HepG2 (cell line): ENCODE data around the gene KLHL40. TPM values are rescaled to one million over a fixed set of nuclear protein-coding genes. Genes with fewer than 3 reads are reported as not detected.

Experiments used
- ATAC-seq: fragments of 200-7000 bp; cut with Tn5 transposase; 3 replicates; pipeline ENCODE4 v1.9.1; 2020; ENCODE audit warnings: mild to moderate bottlenecking, moderate library complexity
- BruUV-seq: library from RNA; stranded (reverse); fragments of 400-500 nt; replicated peaks from 2 replicates; lab custom pipeline; 2021; lab: Mats Ljungman, UMichigan
- CTCF ChIA-PET: fragments of 300-600 bp; formaldehyde crosslinking; extraction: SDS; loops from one replicate; lab custom pipeline; 2021; ENCODE audit warnings: low total read pairs, inconsistent platforms, low intra/inter-chr PET ratio; lab: Yijun Ruan, JAX
- POLR2A ChIA-PET: fragments of 350-600 bp; sonication (Branson Sonifier 250); formaldehyde crosslinking; loops from one replicate; lab custom pipeline; 2020; ENCODE audit warnings: antibody characterized with exemption, inconsistent platforms; lab: Yijun Ruan, JAX
- DNase-seq: peaks from one replicate; pipeline ENCODE4 v3.0.0-alpha.2; 2015; ENCODE audit warnings: low spot score
- FAIRE-seq: peaks from 3 replicates; lab custom pipeline; 2011; peaks lifted over from hg19 to GRCh38; lab: Jason Lieb, UNC
- H2AFZ ChIP-seq: one replicate; pipeline ENCODE4 v1.6.1; 2011; ENCODE audit warnings: low read length, inconsistent platforms
- H3K27ac ChIP-seq: fragments of 300-600 bp; 3 replicates; pipeline ENCODE4 v1.8.0; 2011; ENCODE audit warnings: mixed run types, mild to moderate bottlenecking, mixed read lengths, low read length, inconsistent platforms; ENCODE audit not compliant: insufficient read depth; ENCODE audit errors: extremely low read length
- H3K27me3 ChIP-seq, 2 experiments: fragments of 200-600 bp in 1 of 2; 2 replicates in 1 of 2; 3 replicates in 1 of 2; pipeline versions ENCODE4 v1.6.0 to v1.8.0; 2011; ENCODE audit warnings: low read length in 2 of 2, mild to moderate bottlenecking in 2 of 2, moderate library complexity in 2 of 2, inconsistent platforms in 1 of 2; ENCODE audit not compliant: insufficient read depth in 2 of 2, control insufficient read depth in 1 of 2
- H3K36me3 ChIP-seq, 2 experiments: fragments of 200-600 bp in 1 of 2; replicated peaks in 1 of 2; 2 replicates in 1 of 2; 3 replicates in 1 of 2; pipeline versions ENCODE4 v1.5.1 to v1.8.0; 2011; ENCODE audit warnings: low read length in 2 of 2, inconsistent platforms in 1 of 2; ENCODE audit not compliant: insufficient read depth in 2 of 2, control insufficient read depth in 1 of 2
- H3K4me1 ChIP-seq: 2 replicates; pipeline ENCODE4 v1.5.1; 2012; ENCODE audit warnings: low read length, inconsistent platforms; ENCODE audit not compliant: insufficient read depth
- H3K4me2 ChIP-seq: 2 replicates; pipeline ENCODE4 v1.6.0; 2011; ENCODE audit warnings: low read depth, low read length, inconsistent platforms
- H3K4me3 ChIP-seq, 3 experiments: fragments of 200-600 bp in 1 of 3; sonication (generic), shearing (Covaris generic) in 1 of 3; replicated peaks in 1 of 3; 2 replicates each; pipeline ENCODE4 v1.5.1; 2011 to 2016; ENCODE audit warnings: low read length in 3 of 3, inconsistent platforms in 2 of 3, low read depth in 2 of 3, mild to moderate bottlenecking in 2 of 3, control low read depth in 1 of 3, mixed read lengths in 1 of 3; ENCODE audit not compliant: insufficient read depth in 1 of 3
- H3K79me2 ChIP-seq: one replicate; pipeline ENCODE4 v1.6.1; 2011; ENCODE audit warnings: low read length, inconsistent platforms; ENCODE audit not compliant: insufficient read depth
- H3K9ac ChIP-seq: 2 replicates; pipeline ENCODE4 v1.6.0; 2011; ENCODE audit warnings: mild to moderate bottlenecking, low read depth, low read length, inconsistent platforms; ENCODE audit not compliant: insufficient read depth
- H3K9me3 ChIP-seq: 2 replicates; pipeline ENCODE4 v1.5.1; 2012; ENCODE audit warnings: mild to moderate bottlenecking, low read length
- H4K20me1 ChIP-seq: 2 replicates; pipeline ENCODE4 v1.6.0; 2011; ENCODE audit warnings: inconsistent platforms, mild to moderate bottlenecking, low read length, moderate library complexity; ENCODE audit not compliant: insufficient read depth
- ESRRA ChIP-seq: sonication (generic); formaldehyde crosslinking; IDR thresholded peaks from 2 replicates; pipeline ENCODE4 v1.5.1; 2020; ENCODE audit warnings: mild to moderate bottlenecking, low read depth, missing genetic modification reagents
- MAFG ChIP-seq: sonication (generic); formaldehyde crosslinking; IDR thresholded peaks from 2 replicates; pipeline ENCODE4 v1.5.1; 2020; ENCODE audit warnings: mild to moderate bottlenecking, missing genetic modification reagents
- MATR3 ChIP-seq: sonication (generic); formaldehyde crosslinking; IDR thresholded peaks from 2 replicates; pipeline ENCODE4 v1.4.0; 2020; ENCODE audit warnings: missing genetic modification reagents
- MTF2 ChIP-seq: sonication (generic); formaldehyde crosslinking; IDR thresholded peaks from 2 replicates; pipeline ENCODE4 v1.5.0; 2020; ENCODE audit warnings: missing genetic modification reagents, borderline replicate concordance
- RBAK ChIP-seq: sonication (generic); formaldehyde crosslinking; IDR thresholded peaks from 2 replicates; pipeline ENCODE4 v1.5.1; 2020; ENCODE audit warnings: mild to moderate bottlenecking, missing genetic modification reagents
- SIX4 ChIP-seq: sonication (generic); formaldehyde crosslinking; IDR thresholded peaks from 2 replicates; pipeline ENCODE4 v1.4.0; 2020; ENCODE audit warnings: missing genetic modification reagents
- SRSF1 ChIP-seq: fragments of 200-400 bp; formaldehyde crosslinking; optimal IDR thresholded peaks from 2 replicates; pipeline ENCODE3; 2017; ENCODE audit warnings: mild to moderate bottlenecking, low read depth, low read length, moderate library complexity
- SRY ChIP-seq: sonication (generic); formaldehyde crosslinking; IDR thresholded peaks from 2 replicates; pipeline ENCODE4 v1.8.0; 2022; ENCODE audit warnings: mild to moderate bottlenecking, missing genetic modification reagents
- ZNF274 ChIP-seq: sonication (generic); formaldehyde crosslinking; IDR thresholded peaks from 2 replicates; pipeline ENCODE4 v1.5.1; 2020; ENCODE audit warnings: mild to moderate bottlenecking, missing genetic modification reagents
- ZNF350 ChIP-seq: sonication (generic); formaldehyde crosslinking; IDR thresholded peaks from 2 replicates; pipeline ENCODE4 v1.4.0; 2020; ENCODE audit warnings: mild to moderate bottlenecking, low read depth, missing genetic modification reagents, borderline replicate concordance
- ZNF703 ChIP-seq: sonication (generic); formaldehyde crosslinking; IDR thresholded peaks from 2 replicates; pipeline ENCODE4 v1.5.1; 2020; ENCODE audit warnings: missing genetic modification reagents, mild to moderate bottlenecking, moderate library complexity, borderline replicate concordance
- WGBS: methylation state at CpG from one replicate; pipeline ENCODE4 v1.1.6; 2017; ENCODE audit warnings: low lambda C conversion rate; 5-methylcytosine and 5-hydroxymethylcytosine counted together
- in situ Hi-C: cut with HindIII; loops from 2 replicates; pipeline ENCODE4 v1.10.0; 2017; ENCODE audit warnings: low pct_unique_long_range_greater_than_20kb; ENCODE audit not compliant: extremely low pct_ligation_motif_present
- intact Hi-C: fragments of 100-400 bp; cut with micrococcal nuclease; formaldehyde crosslinking; loops from one replicate; pipeline ENCODE4 v1.10.0; 2022; ENCODE audit not compliant: unreplicated experiment
- polyA plus RNA-seq, 8 experiments: library from polyadenylated mRNA; depleted of rRNA in 3 of 8; stranded (reverse) in 7 of 8; unstranded in 1 of 8; fragments of >200 nt; fragmentation: Illumina TruSeq in 4 of 8; extraction: Trizol in 4 of 8; gene quantifications; 2 replicates each; pipeline versions ENCODE4 v1.2.1 to v1.2.3, GENCODE V29; 2011 to 2016; ENCODE audit warnings: low read depth in 4 of 8, missing spikeins in 1 of 8, mixed read lengths in 1 of 8; ENCODE audit not compliant: insufficient read depth in 1 of 8
- total RNA-seq, 5 experiments: library from RNA; depleted of rRNA; stranded (reverse); fragments of >200 nt; fragmentation: Illumina TruSeq; extraction: Trizol; gene quantifications; 2 replicates each; pipeline ENCODE4 v1.2.3, GENCODE V29; 2016; ENCODE audit warnings: low read depth in 1 of 5
- TF ChIP-seq, protein P1 (sequence below): sonication (generic); formaldehyde crosslinking; IDR thresholded peaks from 2 replicates; pipeline ENCODE4 v1.4.0; 2020; ENCODE audit warnings: mild to moderate bottlenecking, low read depth, missing genetic modification reagents

KLHL40 gene
- total and polyA plus RNA-seq, 2 of the 13 experiments (the other 11 are each of a cell fraction or from before 2014, with no cell fraction given), result not detected

- in situ Hi-C loops (no loop called here), intact Hi-C loops (no loop called here)
- H3K4me2 ChIP-seq, result no peak overlapping the region
- FAIRE-seq (no peak), DNase-seq (no peak), ATAC-seq (no peak)
- no peak overlapping the region for H3K27ac ChIP-seq
- H3K4me3 ChIP-seq, result no peak overlapping the region
- H4K20me1 ChIP-seq, result no peaks in the 10 kb centered on the region
- ChIA-PET POLR2A (no interaction called here), CTCF (no interaction called here)
- 80% methylated on average over 3 of the region's 3 CpGs for WGBS
- no peaks in the 10 kb centered on the region for H3K27me3 ChIP-seq
- H3K79me2 ChIP-seq, result no peaks in the 10 kb centered on the region
- peaks cover 43% of the 10 kb centered on the region for H3K4me1 ChIP-seq
- H3K36me3 ChIP-seq, result no peaks in the 10 kb centered on the region
- H3K9ac ChIP-seq, result no peak overlapping the region
- H2AFZ ChIP-seq, result no peak overlapping the region
- no peak for TF ChIP-seq MTF2 (CRISPR knock-in tag)
- TF ChIP-seq RBAK (CRISPR knock-in tag), result peak; percentile 96
- TF ChIP-seq ESRRA, result no peak
- no peak for TF ChIP-seq MATR3 (CRISPR knock-in tag)
- TF ChIP-seq ZNF703 (CRISPR knock-in tag), result no peak
- BruUV-seq, result no TSS peak
- no peaks in the 10 kb centered on the region for H3K9me3 ChIP-seq
Observed at GRCh38 chr3:42728668-42729364, 43.5 kb downstream of the KLHL40 start.

DNA sequence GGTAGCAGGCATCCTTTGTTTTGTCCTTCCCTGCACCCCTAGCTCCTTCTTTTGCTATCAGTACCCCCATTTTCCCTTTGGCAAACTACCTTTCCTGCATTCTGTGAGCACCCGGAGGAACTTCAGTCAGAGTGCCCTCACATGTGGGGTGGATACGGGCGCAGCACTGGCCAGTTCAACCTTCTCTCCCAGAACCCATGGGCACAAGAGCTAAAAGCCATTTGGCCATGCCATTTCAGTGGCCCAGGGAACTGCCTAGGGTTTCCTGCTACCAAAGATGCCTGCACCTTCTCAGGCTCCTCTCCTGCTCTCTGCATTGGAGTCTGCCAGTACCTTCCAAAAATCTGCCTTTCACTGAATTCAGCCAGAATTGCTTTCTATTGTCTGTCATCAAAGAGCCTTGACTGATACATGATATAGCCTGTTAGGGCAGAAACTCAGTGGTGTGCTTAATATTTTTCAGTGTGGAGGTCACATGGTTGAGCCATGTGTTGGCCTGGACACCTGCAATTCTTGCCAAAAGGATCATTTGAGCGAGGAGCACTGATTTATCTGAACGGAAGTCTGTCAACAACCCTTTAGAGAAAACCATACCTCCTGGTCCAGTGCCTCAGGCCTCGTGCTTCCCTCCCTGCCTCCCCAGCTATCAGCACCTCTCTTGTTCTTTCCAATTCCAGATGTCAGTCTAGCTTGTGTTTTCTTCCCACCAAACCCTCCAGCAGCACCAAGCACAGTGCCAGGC lies 44.2 kb downstream of the KLHL40 start:
- Histone ChIP-seq H3K9ac (no peak overlapping the region), H2AFZ (no peak overlapping the region), H3K79me2 (no peaks in the 10 kb centered on the region), H3K36me3 (no peaks in the 10 kb centered on the region), H3K4me1 (peaks cover 51% of the 10 kb centered on the region), H3K9me3 (no peaks in the 10 kb centered on the region), H3K4me2 (no peak overlapping the region), H3K4me3 (no peak overlapping the region), H3K27me3 (no peaks in the 10 kb centered on the region), H4K20me1 (no peaks in the 10 kb centered on the region), H3K27ac (no peak overlapping the region)
- ATAC-seq (no peak), FAIRE-seq (no peak), DNase-seq (no peak)
- 95% methylated on average over 6 of the region's 6 CpGs for WGBS
- no TSS peak for BruUV-seq
- TF ChIP-seq SIX4, result no peak
- no peak for TF ChIP-seq ZNF274
- no peak for TF ChIP-seq MAFG (CRISPR knock-in tag)
- TF ChIP-seq, protein P1, sequence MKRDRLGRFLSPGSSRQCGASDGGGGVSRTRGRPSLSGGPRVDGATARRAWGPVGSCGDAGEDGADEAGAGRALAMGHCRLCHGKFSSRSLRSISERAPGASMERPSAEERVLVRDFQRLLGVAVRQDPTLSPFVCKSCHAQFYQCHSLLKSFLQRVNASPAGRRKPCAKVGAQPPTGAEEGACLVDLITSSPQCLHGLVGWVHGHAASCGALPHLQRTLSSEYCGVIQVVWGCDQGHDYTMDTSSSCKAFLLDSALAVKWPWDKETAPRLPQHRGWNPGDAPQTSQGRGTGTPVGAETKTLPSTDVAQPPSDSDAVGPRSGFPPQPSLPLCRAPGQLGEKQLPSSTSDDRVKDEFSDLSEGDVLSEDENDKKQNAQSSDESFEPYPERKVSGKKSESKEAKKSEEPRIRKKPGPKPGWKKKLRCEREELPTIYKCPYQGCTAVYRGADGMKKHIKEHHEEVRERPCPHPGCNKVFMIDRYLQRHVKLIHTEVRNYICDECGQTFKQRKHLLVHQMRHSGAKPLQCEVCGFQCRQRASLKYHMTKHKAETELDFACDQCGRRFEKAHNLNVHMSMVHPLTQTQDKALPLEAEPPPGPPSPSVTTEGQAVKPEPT (CRISPR knock-in tag), result no peak
- TF ChIP-seq SRY (CRISPR knock-in tag), result no peak
- no peak for TF ChIP-seq SRSF1
- TF ChIP-seq ZNF350 (CRISPR knock-in tag), result no peak
- ChIA-PET CTCF (no interaction called here), POLR2A (interaction anchor here (1.3 kb wide), 1 partner anchor 26 kb away, joined by 3 read pairs; no protein-coding TSS in a partner anchor)
- intact Hi-C loops (loop anchor here (5.0 kb wide), 2 partner anchors 77 to 127 kb away; partner anchors contain the start of genes NKTR and ZBTB47), in situ Hi-C loops (no loop called here)
